IMR-90 (cell line): ENCODE results near the gene SLC13A5. TPM values are rescaled to one million over a fixed set of nuclear protein-coding genes. Genes with fewer than 3 reads are reported as not detected.
A peak's percentile ranks its signal among the peaks of the same experiment; 100 is the strongest.

ENCODE experiments used
- ATAC-seq: fragments of 200-7000 bp; cut with Tn5 transposase; 2 replicates; pipeline ENCODE4 v1.9.1; 2020; ENCODE audit warnings: low read depth, mild to moderate bottlenecking, moderate library complexity
- BruUV-seq: library from RNA; stranded (reverse); fragments of 400-500 nt; replicated peaks from 2 replicates; lab custom pipeline; 2021; lab: Mats Ljungman, UMichigan
- CTCF ChIA-PET: fragments of 300-600 bp; formaldehyde crosslinking; extraction: SDS; loops from one replicate; lab custom pipeline; 2021; ENCODE audit warnings: antibody characterized with exemption; lab: Yijun Ruan, JAX
- POLR2A ChIA-PET: fragments of 300-600 bp; sonication (Branson Sonifier 250); formaldehyde crosslinking; loops from one replicate; lab custom pipeline; 2022; ENCODE audit warnings: antibody characterized with exemption; ENCODE audit not compliant: unreplicated experiment; lab: Charles Lee
- DNase-seq: peaks from one replicate; pipeline ENCODE4 v3.0.0; 2013
- H2AFZ ChIP-seq: replicated peaks from 2 replicates; pipeline ENCODE3; 2013; ENCODE audit warnings: low read length, mild to moderate bottlenecking; ENCODE audit not compliant: poor library complexity
- H2AK5ac ChIP-seq: 2 replicates; pipeline ENCODE4 v1.6.1; 2013; ENCODE audit warnings: low read depth, low read length, inconsistent platforms
- H2AK9ac ChIP-seq: replicated peaks from 2 replicates; pipeline ENCODE3; 2013; ENCODE audit warnings: mild to moderate bottlenecking, low read depth, low read length, moderate library complexity; ENCODE audit not compliant: poor library complexity
- H2BK120ac ChIP-seq: 2 replicates; pipeline ENCODE4 v1.6.1; 2013; ENCODE audit warnings: low read depth, low read length, inconsistent platforms
- H2BK15ac ChIP-seq: 3 replicates; pipeline ENCODE4 v1.6.1; 2013; ENCODE audit warnings: low read depth, low read length, inconsistent platforms
- H2BK20ac ChIP-seq: 2 replicates; pipeline ENCODE4 v1.6.1; 2013; ENCODE audit warnings: low read depth, mild to moderate bottlenecking, inconsistent platforms, low read length, moderate library complexity
- H2BK5ac ChIP-seq: 2 replicates; pipeline ENCODE4 v1.6.1; 2013; ENCODE audit warnings: mild to moderate bottlenecking, low read depth, low read length, inconsistent platforms; ENCODE audit not compliant: poor library complexity, severe bottlenecking
- H3K14ac ChIP-seq: replicated peaks from 2 replicates; pipeline ENCODE4 v1.6.1; 2013; ENCODE audit warnings: low read depth, low read length, inconsistent platforms
- H3K18ac ChIP-seq: 2 replicates; pipeline ENCODE4 v1.6.1; 2013; ENCODE audit warnings: low read depth, low read length, control low read depth
- H3K23ac ChIP-seq: 2 replicates; pipeline ENCODE4 v1.6.1; 2013; ENCODE audit warnings: low read depth, low read length, inconsistent platforms
- H3K27ac ChIP-seq: 2 replicates; pipeline ENCODE4 v1.5.1; 2013; ENCODE audit warnings: mild to moderate bottlenecking, control low read depth, low read length; ENCODE audit not compliant: insufficient read depth
- H3K27me3 ChIP-seq: 2 replicates; pipeline ENCODE4 v1.6.1; 2013; ENCODE audit warnings: low read length; ENCODE audit not compliant: control insufficient read depth, insufficient read depth
- H3K36me3 ChIP-seq: 2 replicates; pipeline ENCODE4 v1.6.1; 2013; ENCODE audit warnings: low read length, mixed read lengths; ENCODE audit not compliant: control insufficient read depth, insufficient read depth
- H3K4ac ChIP-seq: 2 replicates; pipeline ENCODE4 v1.6.1; 2013; ENCODE audit warnings: low read depth, low read length, inconsistent platforms
- H3K4me1 ChIP-seq: 2 replicates; pipeline ENCODE4 v1.6.1; 2013; ENCODE audit warnings: low read length, mixed read lengths; ENCODE audit not compliant: control insufficient read depth, insufficient read depth
- H3K4me2 ChIP-seq: 2 replicates; pipeline ENCODE4 v1.6.1; 2013; ENCODE audit warnings: low read depth, mild to moderate bottlenecking, control low read depth, low read length, moderate library complexity
- H3K4me3 ChIP-seq: 2 replicates; pipeline ENCODE4 v1.5.1; 2013; ENCODE audit warnings: low read depth, mild to moderate bottlenecking, control low read depth, low read length, moderate library complexity; ENCODE audit not compliant: insufficient read depth
- H3K56ac ChIP-seq: 2 replicates; pipeline ENCODE4 v1.6.1; 2013; ENCODE audit warnings: low read length, inconsistent platforms; ENCODE audit not compliant: insufficient read depth; ENCODE audit errors: extremely low read depth
- H3K79me1 ChIP-seq, 2 experiments: 2 replicates each; pipeline ENCODE4 v1.6.1; 2013; ENCODE audit warnings: low read length in 2 of 2, inconsistent platforms in 1 of 2, low read depth in 1 of 2
- H3K9ac ChIP-seq: 2 replicates; pipeline ENCODE4 v1.6.1; 2013; ENCODE audit warnings: low read depth, low read length, control low read depth
- H3K9me1 ChIP-seq: 2 replicates; pipeline ENCODE4 v1.6.1; 2013; ENCODE audit warnings: low read length, inconsistent platforms; ENCODE audit not compliant: insufficient read depth
- H3K9me3 ChIP-seq: 2 replicates; pipeline ENCODE4 v1.6.1; 2013; ENCODE audit warnings: low read length; ENCODE audit not compliant: control insufficient read depth, insufficient read depth
- H4K20me1 ChIP-seq: 2 replicates; pipeline ENCODE4 v1.6.1; 2013; ENCODE audit warnings: low read length, inconsistent platforms; ENCODE audit not compliant: insufficient read depth
- H4K5ac ChIP-seq: 2 replicates; pipeline ENCODE4 v1.6.1; 2013; ENCODE audit warnings: mild to moderate bottlenecking, low read depth, low read length, control low read depth
- H4K8ac ChIP-seq, 2 experiments: 2 replicates each; pipeline ENCODE4 v1.6.1; 2013; ENCODE audit warnings: low read depth in 2 of 2, low read length in 2 of 2, control low read depth in 1 of 2, inconsistent platforms in 1 of 2
- H4K91ac ChIP-seq: 2 replicates; pipeline ENCODE4 v1.6.1; 2013; ENCODE audit warnings: low read depth, low read length, inconsistent platforms; ENCODE audit not compliant: insufficient read depth
- BHLHE40 ChIP-seq: fragments of 150-350 bp; IDR thresholded peaks from 2 replicates; pipeline ENCODE4 v1.6.1; 2016; ENCODE audit warnings: mild to moderate bottlenecking, low read depth, low read length
- CEBPB ChIP-seq: IDR thresholded peaks from 2 replicates; pipeline ENCODE4 v1.6.1; 2012; ENCODE audit warnings: low read depth, low read length, improper control_type of control experiment
- CHD1 ChIP-seq: IDR thresholded peaks from 2 replicates; pipeline ENCODE4 v1.6.1; 2012; ENCODE audit warnings: low read depth, low read length, improper control_type of control experiment
- FOS ChIP-seq: fragments of 150-350 bp; IDR thresholded peaks from 2 replicates; pipeline ENCODE4 v1.6.1; 2016; ENCODE audit warnings: low read depth, low read length
- MAFK ChIP-seq: IDR thresholded peaks from 2 replicates; pipeline ENCODE4 v1.6.1; 2012; ENCODE audit warnings: low read depth, low read length, improper control_type of control experiment
- MAZ ChIP-seq: IDR thresholded peaks from 2 replicates; pipeline ENCODE4 v1.6.1; 2012; ENCODE audit warnings: low read depth, mild to moderate bottlenecking, low read length, improper control_type of control experiment, moderate library complexity, borderline replicate concordance
- MXI1 ChIP-seq: IDR thresholded peaks from 2 replicates; pipeline ENCODE4 v1.6.1; 2012; ENCODE audit warnings: low read depth, mild to moderate bottlenecking, low read length, moderate library complexity, borderline replicate concordance
- NFE2L2 ChIP-seq: fragments of 150-350 bp; IDR thresholded peaks from 2 replicates; pipeline ENCODE4 v1.6.1; 2016; ENCODE audit warnings: low read depth, mild to moderate bottlenecking, low read length
- POLR2A ChIP-seq: IDR thresholded peaks from 2 replicates; pipeline ENCODE4 v1.6.1; 2012; ENCODE audit warnings: mild to moderate bottlenecking, low read depth, low read length
- RAD21 ChIP-seq: IDR thresholded peaks from 2 replicates; pipeline ENCODE4 v1.6.1; 2012; ENCODE audit warnings: low read length, improper control_type of control experiment
- RCOR1 ChIP-seq: IDR thresholded peaks from 2 replicates; pipeline ENCODE4 v1.6.1; 2012; ENCODE audit warnings: mild to moderate bottlenecking, low read length, improper control_type of control experiment; ENCODE audit not compliant: insufficient replicate concordance
- RFX5 ChIP-seq: IDR thresholded peaks from 2 replicates; pipeline ENCODE4 v1.8.0; 2012; ENCODE audit warnings: low read depth, mild to moderate bottlenecking, low read length, moderate library complexity
- SMC3 ChIP-seq: fragments of 150-350 bp; IDR thresholded peaks from 2 replicates; pipeline ENCODE4 v1.6.1; 2016; ENCODE audit warnings: low read depth, mild to moderate bottlenecking, antibody characterized with exemption, low read length, moderate library complexity
- WGBS, 2 experiments: methylation state at CpG; one replicate each; pipeline versions ENCODE4 v1.1.5 to v1.1.7; 2013; ENCODE audit warnings: missing lambda C conversion rate in 2 of 2; ENCODE audit not compliant: insufficient read length in 1 of 2; ENCODE audit errors: extremely low coverage in 2 of 2; 5-methylcytosine and 5-hydroxymethylcytosine counted together
- dilution Hi-C: fragments of 300-500 bp; cut with HindIII; formaldehyde crosslinking; loops from one replicate; pipeline ENCODE4 v1.14.3; 2018; ENCODE audit warnings: low sequenced_read_pairs; ENCODE audit not compliant: unreplicated experiment
- in situ Hi-C: fragments of 300-500 bp; cut with MboI; formaldehyde crosslinking; loops from 3 replicates; pipeline ENCODE4 v1.14.3; 2019; ENCODE audit warnings: low sequenced_read_pairs, inconsistent platforms, mixed read lengths
- intact Hi-C: fragments of 100-400 bp; cut with micrococcal nuclease; formaldehyde crosslinking; loops from 2 replicates; pipeline ENCODE4 v1.10.0; 2022
- polyA plus RNA-seq, 3 experiments: library from polyadenylated mRNA; depleted of rRNA; stranded (reverse); fragments of >200 nt; gene quantifications; 2 replicates each; pipeline ENCODE4 v1.2.3, GENCODE V29; 2012; ENCODE audit warnings: low replicate concordance in 1 of 3
- total RNA-seq: library from RNA; depleted of rRNA; stranded (reverse); fragments of >200 nt; gene quantifications from 2 replicates; pipeline ENCODE4 v1.2.3, GENCODE V29; 2012
- TF ChIP-seq, protein P1 (sequence below): conservative IDR thresholded peaks from 2 replicates; pipeline ENCODE4 v1.5.1; 2012; ENCODE audit warnings: mild to moderate bottlenecking, low read depth, low read length, improper control_type of control experiment
- TF ChIP-seq, protein P2 (sequence below): fragments of 150-350 bp; IDR thresholded peaks from 2 replicates; pipeline ENCODE4 v1.6.1; 2017; ENCODE audit warnings: mild to moderate bottlenecking, antibody characterized with exemption, low read length, low read depth
- TF ChIP-seq, protein P3 (sequence below): fragments of 150-350 bp; IDR thresholded peaks from 2 replicates; pipeline ENCODE4 v1.6.1; 2016; ENCODE audit warnings: low read depth, mild to moderate bottlenecking, low read length, moderate library complexity, borderline replicate concordance

SLC13A5 gene
- total and polyA plus RNA-seq, 2 of the 4 experiments (the other 2 are of a cell fraction), result not detected

DNA sequence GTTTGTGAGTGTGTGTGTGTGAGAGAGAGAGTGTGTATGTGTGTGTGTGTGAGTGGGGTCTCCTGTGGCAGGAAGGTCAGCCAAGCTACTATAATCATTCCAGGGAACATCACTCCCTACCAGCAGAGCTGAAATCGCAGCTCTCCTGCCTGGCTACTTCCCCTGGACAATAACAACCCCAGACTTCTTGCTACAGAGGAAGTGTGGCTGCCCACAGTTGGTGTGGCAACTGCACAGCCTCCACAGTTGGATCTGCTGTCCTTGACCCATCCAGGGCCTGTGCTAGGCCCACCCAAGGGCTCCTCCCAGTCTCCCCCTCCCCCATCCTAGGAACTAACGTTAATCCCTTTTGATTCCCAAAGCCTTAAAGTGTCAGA is 1.5 kb downstream of the SLC13A5 start:
- POLR2A ChIA-PET, result no interaction called here
- in situ Hi-C loops, result no loop called here
- TF ChIP-seq, protein P1, sequence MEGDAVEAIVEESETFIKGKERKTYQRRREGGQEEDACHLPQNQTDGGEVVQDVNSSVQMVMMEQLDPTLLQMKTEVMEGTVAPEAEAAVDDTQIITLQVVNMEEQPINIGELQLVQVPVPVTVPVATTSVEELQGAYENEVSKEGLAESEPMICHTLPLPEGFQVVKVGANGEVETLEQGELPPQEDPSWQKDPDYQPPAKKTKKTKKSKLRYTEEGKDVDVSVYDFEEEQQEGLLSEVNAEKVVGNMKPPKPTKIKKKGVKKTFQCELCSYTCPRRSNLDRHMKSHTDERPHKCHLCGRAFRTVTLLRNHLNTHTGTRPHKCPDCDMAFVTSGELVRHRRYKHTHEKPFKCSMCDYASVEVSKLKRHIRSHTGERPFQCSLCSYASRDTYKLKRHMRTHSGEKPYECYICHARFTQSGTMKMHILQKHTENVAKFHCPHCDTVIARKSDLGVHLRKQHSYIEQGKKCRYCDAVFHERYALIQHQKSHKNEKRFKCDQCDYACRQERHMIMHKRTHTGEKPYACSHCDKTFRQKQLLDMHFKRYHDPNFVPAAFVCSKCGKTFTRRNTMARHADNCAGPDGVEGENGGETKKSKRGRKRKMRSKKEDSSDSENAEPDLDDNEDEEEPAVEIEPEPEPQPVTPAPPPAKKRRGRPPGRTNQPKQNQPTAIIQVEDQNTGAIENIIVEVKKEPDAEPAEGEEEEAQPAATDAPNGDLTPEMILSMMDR, result no peak
- TF ChIP-seq, protein P2, sequence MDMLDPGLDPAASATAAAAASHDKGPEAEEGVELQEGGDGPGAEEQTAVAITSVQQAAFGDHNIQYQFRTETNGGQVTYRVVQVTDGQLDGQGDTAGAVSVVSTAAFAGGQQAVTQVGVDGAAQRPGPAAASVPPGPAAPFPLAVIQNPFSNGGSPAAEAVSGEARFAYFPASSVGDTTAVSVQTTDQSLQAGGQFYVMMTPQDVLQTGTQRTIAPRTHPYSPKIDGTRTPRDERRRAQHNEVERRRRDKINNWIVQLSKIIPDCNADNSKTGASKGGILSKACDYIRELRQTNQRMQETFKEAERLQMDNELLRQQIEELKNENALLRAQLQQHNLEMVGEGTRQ, result no peak
- TF ChIP-seq POLR2A (no peak), MXI1 (no peak), CEBPB (no peak), RFX5 (no peak), BHLHE40 (no peak), FOS (no peak), RAD21 (no peak), CHD1 (no peak), SMC3 (no peak), MAZ (no peak), MAFK (no peak), RCOR1 (no peak), NFE2L2 (no peak)
- TF ChIP-seq, protein P3, sequence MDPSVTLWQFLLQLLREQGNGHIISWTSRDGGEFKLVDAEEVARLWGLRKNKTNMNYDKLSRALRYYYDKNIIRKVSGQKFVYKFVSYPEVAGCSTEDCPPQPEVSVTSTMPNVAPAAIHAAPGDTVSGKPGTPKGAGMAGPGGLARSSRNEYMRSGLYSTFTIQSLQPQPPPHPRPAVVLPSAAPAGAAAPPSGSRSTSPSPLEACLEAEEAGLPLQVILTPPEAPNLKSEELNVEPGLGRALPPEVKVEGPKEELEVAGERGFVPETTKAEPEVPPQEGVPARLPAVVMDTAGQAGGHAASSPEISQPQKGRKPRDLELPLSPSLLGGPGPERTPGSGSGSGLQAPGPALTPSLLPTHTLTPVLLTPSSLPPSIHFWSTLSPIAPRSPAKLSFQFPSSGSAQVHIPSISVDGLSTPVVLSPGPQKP, result no peak
- DNase-seq, result no peak
- H3K4me1 ChIP-seq, result no peaks in the 10 kb centered on the region
- H3K56ac ChIP-seq, result no peak overlapping the region
- no peak overlapping the region for H3K4ac ChIP-seq
- H2BK15ac ChIP-seq, result no peak overlapping the region
- intact Hi-C loops, result no loop called here
- no peak overlapping the region for H4K5ac ChIP-seq
- 40% methylated on average over 2 of the region's 2 CpGs; no CpG with 5 or more reads in 1 of the 2 experiments for WGBS, 2 experiments
- no peak overlapping the region for H4K8ac ChIP-seq
- peaks cover 33% of the 10 kb centered on the region for H3K27me3 ChIP-seq
- H4K20me1 ChIP-seq, result no peaks in the 10 kb centered on the region
- peaks cover 3% of the 10 kb centered on the region for H3K9me3 ChIP-seq
- no peaks in the 10 kb centered on the region for H3K36me3 ChIP-seq
- H3K79me1 ChIP-seq, result no peaks in the 10 kb centered on the region
- no peak overlapping the region for H2AK9ac ChIP-seq
- no peak overlapping the region for H2BK120ac ChIP-seq
- CTCF ChIA-PET, result interaction anchor here (1.6 kb wide), 1 partner anchor 200 kb away, joined by 3 read pairs; no protein-coding TSS in a partner anchor
- no peak overlapping the region for H2AK5ac ChIP-seq
- no peak overlapping the region for H3K4me2 ChIP-seq
- H3K27ac ChIP-seq, result no peak overlapping the region
- H3K4me3 ChIP-seq, result no peak overlapping the region
- no peak for ATAC-seq
- no peak overlapping the region for H3K9ac ChIP-seq
- no TSS peak for BruUV-seq
- no peak overlapping the region for H3K18ac ChIP-seq
- H3K14ac ChIP-seq, result no peak overlapping the region
- dilution Hi-C loops, result no loop called here
- no peak overlapping the region for H2AFZ ChIP-seq
- H2BK20ac ChIP-seq, result no peak overlapping the region
- no peaks in the 10 kb centered on the region for H3K9me1 ChIP-seq
- no peak overlapping the region for H4K91ac ChIP-seq
- no peak overlapping the region for H3K23ac ChIP-seq
- peak overlapping the region; percentile 79 for H2BK5ac ChIP-seq
